ENCODE measurements around the gene HLA-DMB. TPM values are rescaled to one million over a fixed set of nuclear protein-coding genes. Genes with fewer than 3 reads are reported as not detected.

The HLA-DMB gene
- total and polyA plus RNA-seq, 2 donors (not counting 1 experiment from before 2014, with no cell fraction given), result 0.28 to 0.83 TPM

- Histone ChIP-seq H3K4me3 (replicated peaks in 1 of 4; ENCODE audit: control extremely low read depth in 1 of 4, insufficient read depth in 1 of 4, low read depth in 3 of 4, low read length in 4 of 4) (peak within 1 kb of the TSS in 1 of 4 experiments; percentile 33), H3K36me3 (ENCODE audit: control insufficient read depth, insufficient read depth, low read length) (no peaks in the 10 kb centered on the region), H3K27me3 (ENCODE audit: control insufficient read depth, insufficient read depth, low read length) (no peaks in the 10 kb centered on the region), H3K27ac (ENCODE audit: insufficient read depth, low read length) (no peak within 1 kb of the TSS), H2AFZ (ENCODE audit: low read length) (peak within 1 kb of the TSS; percentile 81), H4K20me1 (ENCODE audit: control insufficient read depth, extremely low read depth, insufficient read depth, low read length) (no peaks in the 10 kb centered on the region), H3K79me2 (ENCODE audit: control insufficient read depth, insufficient read depth, low read length) (no peaks in the 10 kb centered on the region), H3K4me2 (ENCODE audit: extremely low read depth, insufficient read depth, low read length) (peak within 1 kb of the TSS; percentile 9), H3K9ac (ENCODE audit: insufficient read depth, low read length) (no peak within 1 kb of the TSS), H3K9me3 (ENCODE audit: control insufficient read depth, insufficient read depth, low read depth, low read length) (no peaks in the 10 kb centered on the region), H3K4me1 (ENCODE audit: control insufficient read depth, extremely low read depth, insufficient read depth, low read length) (no peaks in the 10 kb centered on the region)
- DNase-seq (ENCODE audit: low read depth in 2 of 2), result peak; percentile 84 to 97
- TF ChIP-seq CTCF (conservative IDR thresholded peaks at IDR 0.05 in 1 of 2, IDR thresholded peaks at IDR 0.05 in 1 of 2; ENCODE audit: low read depth in 1 of 2, low read length in 2 of 2) (peak; percentile 79 to 93), EZH2 (IDR thresholded peaks at IDR 0.05; ENCODE audit: low read length, missing control alignments) (no peak)
Measured at GRCh38 chr6:32952817-32953739, 12.2 kb upstream of the HLA-DMB start, which contains the start of gene HLA-DMA. Gene HLA-DMA (minus strand): TSS chr6:32953097. CDS start chr6:32953036, 61 bp downstream.

GRCh38 chr6:32950449-32950848, 9.6 kb upstream of the HLA-DMB start:
- TF ChIP-seq EZH2 (IDR thresholded peaks at IDR 0.05; ENCODE audit: low read length, missing control alignments), result no peak
- TF ChIP-seq CTCF (conservative IDR thresholded peaks at IDR 0.05 in 1 of 2, IDR thresholded peaks at IDR 0.05 in 1 of 2; ENCODE audit: low read depth in 1 of 2, low read length in 2 of 2), result no peak
- no peaks in the 10 kb centered on the region for H3K79me2 ChIP-seq (ENCODE audit: control insufficient read depth, insufficient read depth, low read length)
- H3K9me3 ChIP-seq (ENCODE audit: control insufficient read depth, insufficient read depth, low read depth, low read length), result no peaks in the 10 kb centered on the region
- no peaks in the 10 kb centered on the region for H4K20me1 ChIP-seq (ENCODE audit: control insufficient read depth, extremely low read depth, insufficient read depth, low read length)
- no peak for DNase-seq (ENCODE audit: low read depth in 2 of 2)
- no peaks in the 10 kb centered on the region for H3K36me3 ChIP-seq (ENCODE audit: control insufficient read depth, insufficient read depth, low read length)
- H3K4me2 ChIP-seq (ENCODE audit: extremely low read depth, insufficient read depth, low read length), result no peak overlapping the region
- H3K9ac ChIP-seq (ENCODE audit: insufficient read depth, low read length), result no peak overlapping the region
- H3K4me3 ChIP-seq (replicated peaks in 1 of 4; ENCODE audit: control extremely low read depth in 1 of 4, insufficient read depth in 1 of 4, low read depth in 3 of 4, low read length in 4 of 4), result no peak overlapping the region
- H3K27me3 ChIP-seq (ENCODE audit: control insufficient read depth, insufficient read depth, low read length), result no peaks in the 10 kb centered on the region
- H2AFZ ChIP-seq (ENCODE audit: low read length), result no peak overlapping the region
- no peaks in the 10 kb centered on the region for H3K4me1 ChIP-seq (ENCODE audit: control insufficient read depth, extremely low read depth, insufficient read depth, low read length)
- no peak overlapping the region for H3K27ac ChIP-seq (ENCODE audit: insufficient read depth, low read length)

GRCh38 chr6:32950010-32950409, 9.2 kb upstream of the HLA-DMB start:
- Histone ChIP-seq H3K79me2 (ENCODE audit: control insufficient read depth, insufficient read depth, low read length) (no peaks in the 10 kb centered on the region), H3K27ac (ENCODE audit: insufficient read depth, low read length) (no peak overlapping the region), H3K9me3 (ENCODE audit: control insufficient read depth, insufficient read depth, low read depth, low read length) (no peaks in the 10 kb centered on the region), H4K20me1 (ENCODE audit: control insufficient read depth, extremely low read depth, insufficient read depth, low read length) (no peaks in the 10 kb centered on the region), H3K4me3 (replicated peaks in 1 of 4; ENCODE audit: control extremely low read depth in 1 of 4, insufficient read depth in 1 of 4, low read depth in 3 of 4, low read length in 4 of 4) (no peak overlapping the region), H3K4me2 (ENCODE audit: extremely low read depth, insufficient read depth, low read length) (no peak overlapping the region), H3K4me1 (ENCODE audit: control insufficient read depth, extremely low read depth, insufficient read depth, low read length) (peaks cover 1% of the 10 kb centered on the region), H3K36me3 (ENCODE audit: control insufficient read depth, insufficient read depth, low read length) (no peaks in the 10 kb centered on the region), H3K27me3 (ENCODE audit: control insufficient read depth, insufficient read depth, low read length) (no peaks in the 10 kb centered on the region), H3K9ac (ENCODE audit: insufficient read depth, low read length) (no peak overlapping the region), H2AFZ (ENCODE audit: low read length) (no peak overlapping the region)
- TF ChIP-seq CTCF (conservative IDR thresholded peaks at IDR 0.05 in 1 of 2, IDR thresholded peaks at IDR 0.05 in 1 of 2; ENCODE audit: low read depth in 1 of 2, low read length in 2 of 2) (no peak), EZH2 (IDR thresholded peaks at IDR 0.05; ENCODE audit: low read length, missing control alignments) (no peak)
- no peak for DNase-seq (ENCODE audit: low read depth in 2 of 2)

All from fibroblast of lung (primary cell).